IPS-18c (cell line): Measurements from ENCODE around the gene SMAD3.

Source experiments
- H3K4me3 ChIP-seq: 2 replicates; pipeline ENCODE4 v1.7.0; 2013; ENCODE audit warnings: low read depth, mild to moderate bottlenecking, low read length, moderate library complexity; ENCODE audit not compliant: insufficient read depth
- H3K9me3 ChIP-seq: one replicate; pipeline ENCODE4 v1.6.1; 2013; ENCODE audit warnings: mild to moderate bottlenecking, low read length, moderate library complexity; ENCODE audit not compliant: control insufficient read depth, insufficient read depth

The SMAD3 gene

GRCh38 chr15:67086637-67086914 is 21.2 kb downstream of the SMAD3 start:
- Histone ChIP-seq H3K9me3 (no peaks in the 10 kb centered on the region), H3K4me3 (no peak overlapping the region)

GRCh38 chr15:67087507-67088172 is 22.2 kb downstream of the SMAD3 start:
- Histone ChIP-seq H3K9me3 (no peaks in the 10 kb centered on the region), H3K4me3 (no peak overlapping the region; the same call in 1 of the 2 replicates)

DNA sequence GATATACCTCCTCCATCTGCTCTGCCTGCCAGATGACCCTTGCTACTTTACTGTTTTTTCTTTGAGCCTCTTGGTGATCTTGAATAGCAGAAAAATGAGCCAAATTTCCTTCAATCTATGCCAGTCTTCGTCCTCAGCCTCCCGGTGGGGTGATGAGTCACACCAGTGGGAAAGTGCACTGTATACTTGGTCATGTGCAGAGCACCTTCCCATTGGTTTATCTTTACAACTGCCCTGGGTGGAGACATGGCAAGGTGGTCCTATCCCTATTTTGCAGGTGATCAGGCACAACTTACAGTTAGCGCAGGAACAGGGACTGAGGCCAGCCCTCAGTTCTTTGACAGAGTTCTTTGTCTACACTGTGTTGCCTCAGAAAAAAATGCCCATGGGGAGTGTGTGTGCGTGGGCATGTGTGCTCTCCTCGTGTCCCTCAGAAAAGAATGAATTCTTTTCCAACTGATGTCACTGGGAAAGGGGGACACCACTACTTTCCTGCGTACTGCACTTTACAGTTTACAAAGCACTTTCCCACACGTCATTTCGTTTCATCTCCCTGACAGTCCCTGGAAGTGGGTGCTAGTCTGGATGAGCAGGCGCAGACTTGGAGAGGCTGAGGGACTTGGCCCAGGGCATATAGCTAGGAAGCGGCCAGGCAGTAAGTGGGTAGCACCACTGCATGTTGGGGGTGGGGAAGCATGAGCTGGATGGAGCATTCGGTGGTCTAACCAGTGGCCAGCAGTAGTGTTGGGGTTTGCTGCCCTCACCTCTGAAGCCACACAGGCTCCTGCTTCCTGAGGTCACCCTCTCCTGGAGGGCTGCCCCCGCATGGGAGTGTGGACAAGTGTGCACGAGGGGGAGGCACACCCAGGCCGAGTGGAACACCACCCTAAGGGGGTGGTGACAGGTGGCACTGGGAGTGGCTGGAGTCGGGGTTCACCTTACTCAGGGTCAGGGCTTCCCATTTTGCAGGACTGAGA is 24.1 kb downstream of the SMAD3 start:
- H3K4me3 ChIP-seq, result no peak overlapping the region
- no peaks in the 10 kb centered on the region for H3K9me3 ChIP-seq

DNA sequence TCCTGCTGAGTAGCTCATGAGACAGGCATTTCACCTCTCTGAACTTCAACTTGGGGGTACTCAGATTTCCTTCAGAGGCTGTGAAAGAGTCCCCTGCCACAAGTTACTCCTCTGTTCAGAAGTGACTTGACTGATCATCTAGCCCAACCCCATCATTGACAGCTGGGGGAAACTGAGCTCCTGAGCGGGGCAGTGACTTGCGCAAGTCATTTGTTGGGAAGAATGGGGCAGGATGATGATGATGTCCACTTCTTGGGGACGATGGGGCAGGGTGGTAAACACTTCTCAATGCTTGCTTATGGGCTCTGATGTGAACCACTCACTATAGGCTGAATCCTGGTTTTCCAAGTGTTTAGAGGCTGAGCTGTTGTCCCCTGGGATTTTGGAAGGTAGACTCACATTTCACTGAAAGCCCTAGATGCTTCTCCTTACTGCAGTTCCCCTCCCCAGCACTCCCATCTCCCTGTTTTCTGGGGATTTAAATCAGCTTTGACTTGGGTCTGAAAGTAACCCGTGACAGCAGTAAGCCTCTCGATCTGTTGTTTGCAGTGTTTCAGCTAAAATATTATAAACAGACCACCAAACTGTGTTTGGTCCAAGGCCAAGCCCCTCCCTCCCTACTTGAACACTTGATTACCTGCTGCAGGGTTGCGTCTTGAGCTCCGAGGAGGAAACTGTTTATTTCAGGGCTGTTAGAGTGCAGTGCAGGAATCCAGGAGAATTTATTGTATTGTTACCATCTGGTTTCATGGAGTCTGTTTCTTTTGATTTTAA is 25.1 kb downstream of the SMAD3 start:
- H3K4me3 ChIP-seq, result no peak overlapping the region
- no peaks in the 10 kb centered on the region for H3K9me3 ChIP-seq

DNA sequence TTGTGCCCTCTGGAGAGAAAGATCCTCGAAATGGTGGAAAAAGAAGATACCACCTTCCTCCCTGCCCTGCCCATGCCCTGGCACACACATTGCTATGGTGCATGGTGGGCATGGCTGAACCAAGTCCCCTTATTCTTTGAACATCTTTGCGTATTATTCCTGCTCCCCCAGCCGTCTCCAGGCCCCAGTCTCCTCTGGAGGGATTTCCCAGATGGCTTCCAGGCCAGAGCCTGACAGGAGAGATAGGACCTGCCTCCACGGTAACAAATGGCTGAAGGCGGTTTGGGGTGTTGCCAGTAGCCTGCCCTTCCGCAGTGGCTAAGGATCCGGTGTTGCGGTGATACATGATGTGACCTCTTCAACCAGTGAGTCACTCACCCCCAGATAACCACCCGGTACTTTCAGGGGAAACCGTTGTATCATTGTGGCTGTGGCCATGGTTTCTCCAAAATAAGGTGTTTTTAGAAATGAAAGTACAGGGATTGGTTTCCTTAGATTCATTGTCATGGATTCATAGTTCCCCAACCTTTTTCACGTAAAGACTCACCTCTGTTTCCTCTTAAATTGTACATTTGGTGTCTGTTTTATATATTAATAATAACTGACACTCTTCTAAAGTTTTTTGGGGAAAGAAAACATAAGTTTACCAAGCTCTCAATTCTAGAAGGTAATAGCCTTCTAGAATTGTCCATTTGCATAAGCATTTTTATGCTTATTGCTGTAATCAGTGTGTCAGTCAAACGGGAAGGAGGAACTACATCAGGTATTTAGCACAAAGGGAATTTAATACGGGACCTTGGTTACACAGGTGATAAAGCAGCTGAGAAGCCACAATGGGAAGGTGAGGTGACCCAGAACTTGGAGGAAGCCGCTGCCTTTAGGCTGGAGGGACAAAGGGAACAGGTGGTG is 25.9 kb downstream of the SMAD3 start:
- Histone ChIP-seq H3K4me3 (no peak overlapping the region), H3K9me3 (no peaks in the 10 kb centered on the region)

DNA sequence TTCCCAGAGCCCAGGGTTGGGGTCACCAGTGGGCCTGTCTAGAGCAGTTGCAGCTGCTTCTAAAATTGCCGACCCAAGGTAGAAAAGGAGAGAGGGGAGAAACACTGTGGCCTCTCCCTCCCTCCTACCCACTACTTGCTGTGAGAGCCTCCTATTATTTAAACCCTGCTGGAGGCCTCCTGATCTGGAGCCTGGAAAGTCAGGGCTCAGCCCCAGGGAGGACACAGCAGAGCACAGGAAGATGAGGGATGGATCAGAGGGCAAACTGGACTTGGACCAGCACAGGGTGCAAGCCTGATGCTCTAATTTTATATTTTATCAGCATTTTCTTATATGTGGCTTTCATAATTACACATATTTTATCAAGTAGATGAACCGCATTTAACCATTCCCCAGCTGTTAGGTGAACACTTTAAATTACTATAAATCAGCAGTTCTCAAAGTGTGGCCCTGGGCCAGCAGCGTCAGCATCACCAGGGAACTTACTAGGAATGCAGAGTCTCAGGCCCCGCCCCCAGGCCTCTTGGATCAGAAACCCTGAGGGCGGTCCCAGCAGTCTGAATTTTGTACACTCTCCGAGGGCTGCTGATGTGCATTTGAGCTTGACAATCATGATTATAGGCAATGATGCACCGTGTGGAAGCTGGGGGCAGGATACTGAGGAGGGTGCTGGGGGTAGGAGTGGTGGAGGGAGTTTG is 26.7 kb downstream of the SMAD3 start:
- H3K4me3 ChIP-seq, result no peak overlapping the region

GRCh38 chr15:67092752-67093503 is 27.5 kb downstream of the SMAD3 start:
- no peak overlapping the region; the same call in 1 of the 2 replicates for H3K4me3 ChIP-seq
- no peaks in the 10 kb centered on the region for H3K9me3 ChIP-seq

More for the DNA sequence above, 26.7 kb downstream of the SMAD3 start:
- H3K9me3 ChIP-seq, result no peaks in the 10 kb centered on the region

- no peak overlapping the region for H3K4me3 ChIP-seq
These were observed 28.1 kb downstream of the SMAD3 start for GRCh38 chr15:67093504-67093862.

DNA sequence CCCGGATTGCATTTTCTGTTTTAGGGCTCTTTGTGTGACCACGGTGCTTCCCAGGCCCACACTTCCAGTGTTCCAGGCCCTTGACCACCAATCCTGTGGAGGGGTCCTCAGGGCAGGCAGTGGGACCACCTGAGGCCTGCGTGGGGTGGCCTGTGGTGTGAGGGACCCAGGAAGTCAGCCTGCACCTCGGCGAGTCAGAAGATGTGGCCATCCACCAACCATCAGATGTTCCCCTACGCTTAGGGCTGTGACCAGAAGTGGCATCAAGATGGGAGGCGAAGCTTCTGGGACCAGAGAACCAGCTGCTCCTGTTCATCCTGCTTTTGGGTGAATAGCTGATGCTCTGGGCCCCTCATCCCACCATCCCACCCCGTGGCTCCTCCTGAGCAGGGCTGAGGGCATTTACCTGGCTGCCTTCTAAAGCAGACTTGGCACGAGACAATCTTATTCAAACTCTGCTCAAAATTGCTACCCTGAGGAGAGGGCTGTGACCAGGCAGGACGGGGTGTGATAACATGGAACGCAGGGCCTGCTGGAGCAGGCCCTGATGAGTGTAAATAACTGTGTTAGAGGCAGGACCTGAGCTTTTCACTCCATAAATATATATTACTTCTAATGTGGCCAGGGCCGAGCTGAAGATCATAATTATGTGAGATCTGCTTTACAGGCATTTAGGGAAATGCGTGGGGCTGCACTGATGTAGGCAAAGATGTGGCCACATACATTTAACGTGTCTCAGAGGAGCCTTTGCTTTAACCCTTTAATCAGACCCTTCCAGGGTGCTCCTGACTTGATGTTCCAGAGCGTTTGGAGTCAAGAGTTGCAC is 28.8 kb downstream of the SMAD3 start:
- Histone ChIP-seq H3K4me3 (no peak overlapping the region), H3K9me3 (no peaks in the 10 kb centered on the region)

More at GRCh38 chr15:67093504-67093862, 28.1 kb downstream of the SMAD3 start:
- no peaks in the 10 kb centered on the region for H3K9me3 ChIP-seq

DNA sequence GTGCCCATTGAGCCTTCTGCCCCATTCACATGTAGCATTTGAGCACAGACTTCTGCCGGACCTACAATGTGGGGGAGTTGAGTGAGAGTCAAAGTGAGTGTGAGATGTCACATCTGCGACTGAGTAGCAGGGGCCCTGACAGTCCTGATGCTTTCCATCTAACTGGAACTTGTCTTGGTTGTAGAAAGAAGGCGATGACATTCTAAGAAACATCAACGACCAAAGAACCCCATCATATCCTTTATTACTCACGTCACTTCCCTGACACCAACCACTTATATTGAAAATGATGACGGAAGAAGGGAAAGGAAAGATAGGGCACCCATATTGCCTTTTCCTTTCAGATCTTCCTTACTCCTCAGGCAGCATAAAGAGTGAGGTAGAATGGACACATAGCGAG is 30.5 kb downstream of the SMAD3 start:
- Histone ChIP-seq H3K9me3 (no peaks in the 10 kb centered on the region), H3K4me3 (no peak overlapping the region)

DNA sequence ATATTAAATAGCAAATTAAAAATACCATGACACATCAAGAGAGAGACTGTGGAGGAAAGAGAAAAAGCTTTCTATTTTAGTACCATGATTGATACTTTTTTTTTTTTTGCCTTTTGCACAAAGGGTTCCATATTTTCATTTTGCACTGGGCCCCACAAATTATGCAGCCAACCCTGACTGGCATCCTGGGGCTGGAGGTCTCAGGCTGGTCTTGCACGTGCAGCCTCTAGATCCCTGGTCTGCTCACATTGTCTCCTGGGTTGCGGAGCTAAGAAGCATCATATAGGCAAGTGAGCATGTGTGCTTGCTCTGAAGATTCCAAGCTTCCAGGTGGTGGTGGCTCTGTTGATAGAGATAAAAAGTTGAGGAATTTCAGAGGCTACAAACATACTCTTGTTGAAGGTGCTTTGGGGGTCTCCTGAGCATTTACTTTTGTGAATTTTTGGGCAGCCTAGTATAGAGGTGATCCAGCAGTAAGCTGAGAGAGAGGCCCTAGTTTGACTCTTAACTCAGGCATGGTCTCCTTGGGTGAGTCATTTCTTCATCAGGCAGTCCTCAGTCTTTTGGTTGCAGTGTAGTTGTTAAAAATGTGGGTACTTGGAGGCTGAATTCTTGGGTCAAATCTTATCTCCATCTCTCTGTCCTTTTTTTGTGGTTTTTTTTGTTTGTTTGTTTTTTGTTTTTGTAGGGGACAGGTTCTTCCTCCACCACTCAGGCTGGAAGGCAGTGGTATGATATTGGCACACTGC is 31.3 kb downstream of the SMAD3 start:
- H3K9me3 ChIP-seq, result no peaks in the 10 kb centered on the region
- no peak overlapping the region for H3K4me3 ChIP-seq

DNA sequence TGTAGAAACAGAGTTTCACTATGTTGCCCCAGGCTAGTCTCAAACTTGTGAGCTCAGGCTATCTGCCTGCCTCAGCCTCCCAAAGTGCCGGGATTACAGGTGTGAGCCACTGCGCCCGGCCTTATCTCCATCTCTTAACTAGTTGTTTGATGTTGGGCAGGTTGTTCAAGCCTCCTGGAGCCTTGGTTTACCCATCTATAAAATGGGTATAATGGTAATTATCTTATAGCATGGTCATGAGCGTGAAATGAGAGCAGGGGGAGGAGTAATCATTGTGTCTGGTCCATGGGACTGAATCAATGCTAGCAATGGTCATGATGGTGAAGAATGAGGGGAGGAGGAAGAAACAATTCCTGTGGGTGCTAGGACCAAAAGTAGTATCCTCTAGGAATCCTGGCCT is 32.0 kb downstream of the SMAD3 start:
- no peaks in the 10 kb centered on the region for H3K9me3 ChIP-seq
- H3K4me3 ChIP-seq, result no peak overlapping the region

- Histone ChIP-seq H3K9me3 (no peaks in the 10 kb centered on the region), H3K4me3 (no peak overlapping the region)
These were observed 32.7 kb downstream of the SMAD3 start for GRCh38 chr15:67097930-67098740.
